ENCODE results near the gene KIR2DL1.
"Not testable (repeated sequence)": the region's sequence is repeated elsewhere in the genome, so short reads cannot be mapped to it uniquely, and the experiment has no call there.

DNA sequence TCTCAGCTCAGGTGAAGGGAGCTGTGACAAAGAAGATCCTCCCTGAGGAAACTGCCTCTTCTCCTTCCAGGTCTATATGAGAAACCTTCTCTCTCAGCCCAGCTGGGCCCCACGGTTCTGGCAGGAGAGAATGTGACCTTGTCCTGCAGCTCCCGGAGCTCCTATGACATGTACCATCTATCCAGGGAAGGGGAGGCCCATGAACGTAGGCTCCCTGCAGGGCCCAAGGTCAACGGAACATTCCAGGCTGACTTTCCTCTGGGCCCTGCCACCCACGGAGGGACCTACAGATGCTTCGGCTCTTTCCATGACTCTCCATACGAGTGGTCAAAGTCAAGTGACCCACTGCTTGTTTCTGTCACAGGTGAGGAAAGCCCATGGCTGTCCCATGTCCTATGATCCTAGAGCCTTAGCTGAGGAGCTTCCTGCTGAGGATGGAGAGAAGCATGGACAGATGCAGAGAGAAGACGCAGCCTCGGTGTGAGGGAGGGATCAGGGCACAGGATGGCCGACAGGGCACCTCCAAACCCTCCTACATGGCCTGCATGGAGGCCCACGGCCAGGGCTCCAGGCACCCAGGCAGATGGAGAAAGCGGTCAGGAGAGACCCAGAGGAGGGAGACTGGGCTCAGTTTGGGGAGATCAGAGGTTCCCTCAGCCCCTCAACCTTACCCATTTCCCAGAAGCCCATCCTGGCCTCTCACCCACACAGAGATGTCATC is 5.7 kb downstream of the KIR2DL1 start:
- not testable (repeated sequence) for TF ChIP-seq POLR2A (IDR thresholded peaks at IDR 0.05; ENCODE audit: extremely low read depth, insufficient read length); MYC (IDR thresholded peaks at IDR 0.05; ENCODE audit: low read depth, low read length)
- TF ChIP-seq, protein P1, sequence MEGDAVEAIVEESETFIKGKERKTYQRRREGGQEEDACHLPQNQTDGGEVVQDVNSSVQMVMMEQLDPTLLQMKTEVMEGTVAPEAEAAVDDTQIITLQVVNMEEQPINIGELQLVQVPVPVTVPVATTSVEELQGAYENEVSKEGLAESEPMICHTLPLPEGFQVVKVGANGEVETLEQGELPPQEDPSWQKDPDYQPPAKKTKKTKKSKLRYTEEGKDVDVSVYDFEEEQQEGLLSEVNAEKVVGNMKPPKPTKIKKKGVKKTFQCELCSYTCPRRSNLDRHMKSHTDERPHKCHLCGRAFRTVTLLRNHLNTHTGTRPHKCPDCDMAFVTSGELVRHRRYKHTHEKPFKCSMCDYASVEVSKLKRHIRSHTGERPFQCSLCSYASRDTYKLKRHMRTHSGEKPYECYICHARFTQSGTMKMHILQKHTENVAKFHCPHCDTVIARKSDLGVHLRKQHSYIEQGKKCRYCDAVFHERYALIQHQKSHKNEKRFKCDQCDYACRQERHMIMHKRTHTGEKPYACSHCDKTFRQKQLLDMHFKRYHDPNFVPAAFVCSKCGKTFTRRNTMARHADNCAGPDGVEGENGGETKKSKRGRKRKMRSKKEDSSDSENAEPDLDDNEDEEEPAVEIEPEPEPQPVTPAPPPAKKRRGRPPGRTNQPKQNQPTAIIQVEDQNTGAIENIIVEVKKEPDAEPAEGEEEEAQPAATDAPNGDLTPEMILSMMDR (IDR thresholded peaks at IDR 0.05; ENCODE audit: low read depth, low read length), result not testable (repeated sequence)
- TF ChIP-seq, protein P2, sequence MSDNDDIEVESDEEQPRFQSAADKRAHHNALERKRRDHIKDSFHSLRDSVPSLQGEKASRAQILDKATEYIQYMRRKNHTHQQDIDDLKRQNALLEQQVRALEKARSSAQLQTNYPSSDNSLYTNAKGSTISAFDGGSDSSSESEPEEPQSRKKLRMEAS (IDR thresholded peaks at IDR 0.05; ENCODE audit: low read depth, low read length), result not testable (repeated sequence)
